Stimulated activated CD8-positive, alpha-beta memory T cell treated with anti-CD3 and anti-CD28 coated beads, Interleukin-15, amount 100 ng/mL, for 24 hours (primary cell): Measurements from ENCODE around the gene ARPC1A.
A peak's percentile ranks its signal among the peaks of the same experiment; 100 is the strongest.
"Not testable (repeated sequence)": the region's sequence is repeated elsewhere in the genome, so short reads cannot be mapped to it uniquely, and the experiment has no call there.

Source experiments
- DNase-seq: peaks from one replicate; pipeline ENCODE4 v3.0.0-alpha.2; 2020; ENCODE audit warnings: low read depth

The ARPC1A gene

DNA sequence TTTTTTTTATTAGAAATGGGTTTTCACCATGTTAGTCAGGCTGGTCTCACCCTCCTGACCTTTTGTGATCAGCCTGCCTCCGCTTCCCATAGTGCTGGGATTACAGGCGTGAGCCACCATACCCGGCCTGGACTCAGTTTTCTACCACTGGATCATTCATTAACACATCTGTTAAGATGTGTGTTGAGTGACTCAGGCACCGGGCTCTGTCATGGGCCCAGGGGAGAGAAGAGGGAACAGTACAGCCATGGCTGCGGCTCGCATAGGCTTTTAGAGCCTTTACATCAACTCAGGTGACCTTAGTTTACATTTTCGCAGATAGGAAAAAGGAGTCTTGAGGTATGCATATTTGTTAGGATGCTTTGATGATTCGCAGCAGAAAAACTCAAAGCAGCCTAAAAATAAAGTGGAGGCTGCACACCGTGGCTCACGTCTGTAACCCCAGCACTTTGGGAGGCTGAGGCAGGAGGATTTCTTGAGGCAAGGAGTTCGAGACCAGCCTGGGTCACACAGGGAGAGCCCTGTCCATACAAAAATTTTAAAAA, 45.8 kb downstream of the ARPC1A start:
- no peak for DNase-seq

DNA sequence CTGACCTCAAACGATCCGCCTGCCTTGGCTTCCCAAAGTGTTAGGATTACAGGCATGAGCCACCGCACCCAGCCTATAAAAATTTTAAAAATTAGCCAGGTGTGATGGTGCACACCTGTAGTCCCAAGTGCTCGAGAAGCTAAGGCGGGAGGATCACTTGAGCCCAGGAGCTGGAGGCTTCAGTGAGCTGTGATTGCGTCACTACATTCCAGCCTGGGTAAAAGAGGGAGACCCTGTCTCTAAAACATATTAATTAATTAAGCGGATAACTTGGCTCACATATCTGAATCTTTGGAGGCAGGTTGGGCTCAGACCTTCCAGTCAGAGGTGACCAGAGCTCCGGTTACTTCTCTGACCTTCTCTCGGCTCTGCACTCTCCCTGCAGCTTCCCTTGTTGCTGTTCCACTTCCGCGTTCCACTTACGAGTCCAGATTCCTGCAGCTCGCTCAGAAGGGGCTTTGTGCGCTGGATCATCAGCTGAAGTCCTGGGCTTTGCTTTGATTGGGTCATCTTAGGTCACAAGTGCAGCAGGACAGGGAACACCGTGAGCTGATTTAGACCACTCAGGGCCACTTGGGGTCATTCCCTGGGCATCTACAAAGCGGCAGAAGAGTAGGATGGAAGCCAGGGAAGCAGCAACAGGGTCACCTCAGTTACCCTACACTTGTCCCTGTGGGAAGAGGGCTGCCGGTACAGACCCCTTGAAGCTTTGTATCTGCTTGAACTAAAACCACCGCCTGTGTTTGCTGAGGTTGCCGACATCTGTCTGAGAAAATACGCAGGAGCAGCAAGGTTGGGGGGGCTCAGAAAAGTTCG, 46.8 kb downstream of the ARPC1A start:
- DNase-seq: no peak

DNA sequence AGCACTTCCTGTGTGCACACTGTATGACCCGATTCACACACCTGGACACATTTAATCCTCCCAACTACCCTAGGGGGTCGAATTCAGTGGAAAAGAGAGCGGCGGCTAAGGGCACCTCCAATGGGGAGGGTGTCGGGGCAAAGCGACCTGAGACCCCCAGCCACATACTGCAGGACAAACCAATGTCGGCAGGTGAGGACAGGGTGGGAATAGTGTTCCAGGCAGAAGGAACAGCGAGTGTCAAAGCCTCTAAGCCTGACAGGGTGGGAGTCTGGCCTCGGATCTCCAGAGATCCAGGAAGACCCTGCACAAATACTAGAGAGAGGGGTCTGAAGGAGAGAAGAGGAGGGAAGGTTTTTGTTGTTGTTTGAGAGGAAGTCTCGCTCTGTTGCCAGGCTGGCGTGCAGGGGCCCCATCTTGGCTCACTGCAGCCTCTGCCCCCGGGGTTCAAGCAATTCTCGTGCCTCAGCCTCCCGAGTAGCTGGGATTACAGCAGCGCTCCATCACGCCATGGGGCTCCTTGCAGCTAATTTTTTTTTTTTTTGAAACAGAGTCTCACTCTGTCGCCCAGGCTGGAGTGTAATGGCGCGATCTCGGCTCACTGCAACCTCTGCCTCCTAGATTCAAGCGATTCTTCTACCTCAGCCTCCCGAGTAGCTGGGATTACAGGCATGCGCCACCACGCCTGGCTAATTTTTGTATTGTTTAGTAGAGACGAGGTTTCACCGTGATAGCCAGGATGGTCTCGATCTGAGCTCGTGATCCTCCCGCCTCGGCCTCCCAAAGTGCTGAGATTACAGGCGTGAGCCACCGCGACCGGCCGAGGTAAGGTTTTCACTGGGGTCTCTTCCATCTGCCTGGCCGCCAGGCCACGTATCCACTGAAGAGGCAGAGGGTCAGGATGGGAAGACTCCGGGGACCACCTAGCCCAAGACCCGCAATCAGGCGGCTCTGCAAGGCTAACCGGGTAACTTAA, 47.7 kb downstream of the ARPC1A start:
- DNase-seq: no peak

DNA sequence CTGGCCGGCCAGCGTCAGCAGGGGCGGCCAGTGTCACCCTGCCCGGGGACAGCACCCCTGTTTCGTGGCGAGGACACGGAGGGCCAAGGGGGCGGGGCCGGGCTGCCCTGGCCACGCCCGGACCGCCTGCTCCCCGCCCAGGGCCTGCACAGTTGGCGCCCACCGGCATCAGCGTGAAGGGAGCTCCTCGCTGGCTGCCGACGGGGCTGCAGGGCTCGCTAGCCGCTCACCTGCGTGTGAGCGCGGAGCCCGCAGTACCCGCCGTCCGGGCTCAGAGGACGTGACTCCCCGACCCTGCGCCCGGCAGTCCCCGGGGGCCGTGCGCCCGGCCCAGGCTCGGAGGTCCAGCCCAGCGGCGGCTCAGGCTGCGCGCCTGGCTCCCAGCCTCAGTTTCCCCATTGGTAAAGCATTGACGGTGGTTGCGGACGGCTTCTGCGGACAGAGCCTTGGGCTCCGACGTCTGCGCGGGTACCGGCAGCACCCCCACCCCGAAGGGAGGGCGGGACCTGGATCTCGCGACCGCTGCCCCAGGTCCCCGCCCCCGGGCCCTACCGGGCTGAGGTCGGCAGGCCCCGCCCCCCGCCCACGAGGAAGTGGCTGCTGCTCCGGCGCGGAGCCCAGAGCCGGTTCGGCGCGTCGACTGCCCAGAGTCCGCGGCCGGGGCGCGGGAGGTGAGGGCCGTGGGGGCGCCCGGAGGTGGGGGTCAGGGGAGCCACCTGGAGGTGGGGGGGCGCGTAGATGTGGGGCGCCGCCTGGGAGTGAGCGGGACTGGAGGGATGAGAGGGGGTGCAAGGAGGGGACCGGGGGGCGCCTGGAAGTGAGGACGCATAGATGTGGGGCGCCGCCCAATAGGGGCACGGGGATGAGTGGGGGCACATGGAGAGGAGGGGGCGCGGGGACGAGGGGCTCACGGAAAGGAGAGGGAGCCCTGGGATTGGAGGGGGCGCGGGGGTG, 48.7 kb downstream of the ARPC1A start, which contains the start of gene ARPC1B:
Gene ARPC1B (plus strand): TSS at position 620 of the 954 bp plus-strand sequence. CDS start 10,985 bp downstream, outside the sequence.
- DNase-seq: peak; percentile 70

DNA sequence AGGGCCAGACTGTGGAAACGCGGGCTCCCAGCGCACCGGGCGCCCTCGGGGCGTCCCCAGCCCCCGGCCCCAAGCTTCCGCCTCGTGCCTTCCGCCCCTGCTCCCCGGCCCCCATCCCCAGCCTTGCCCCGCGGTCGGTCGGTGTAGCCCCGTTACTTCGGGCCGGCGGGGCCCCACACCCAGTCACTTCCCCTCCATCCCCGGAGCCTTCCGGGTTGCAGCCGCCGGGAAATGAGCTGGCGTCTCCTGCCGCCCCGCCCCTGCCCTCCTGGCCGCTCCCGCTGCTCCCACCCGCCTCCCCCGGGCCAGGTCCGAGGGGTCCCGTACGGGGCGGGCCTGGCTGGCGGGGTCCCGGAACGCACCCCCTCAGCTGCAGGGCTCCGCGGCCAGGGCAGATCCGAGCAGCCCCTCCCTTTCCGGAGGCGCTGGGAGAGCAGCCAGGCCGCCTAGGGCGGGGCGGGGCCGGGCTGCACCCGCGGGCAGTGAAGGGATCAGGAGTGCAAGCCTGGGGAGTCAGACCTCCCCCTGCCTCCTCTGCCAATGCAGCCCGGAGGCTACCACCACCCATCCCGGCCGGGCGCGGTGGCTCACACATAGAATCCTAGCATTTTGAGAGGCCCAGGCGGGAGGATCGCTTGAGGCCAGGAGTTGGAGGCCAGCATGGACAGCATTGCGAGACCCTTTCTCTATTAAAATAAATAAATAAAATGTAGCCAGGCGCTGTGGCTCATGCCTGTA, 49.5 kb downstream of the ARPC1A start:
- DNase-seq: peak; percentile 42

DNA sequence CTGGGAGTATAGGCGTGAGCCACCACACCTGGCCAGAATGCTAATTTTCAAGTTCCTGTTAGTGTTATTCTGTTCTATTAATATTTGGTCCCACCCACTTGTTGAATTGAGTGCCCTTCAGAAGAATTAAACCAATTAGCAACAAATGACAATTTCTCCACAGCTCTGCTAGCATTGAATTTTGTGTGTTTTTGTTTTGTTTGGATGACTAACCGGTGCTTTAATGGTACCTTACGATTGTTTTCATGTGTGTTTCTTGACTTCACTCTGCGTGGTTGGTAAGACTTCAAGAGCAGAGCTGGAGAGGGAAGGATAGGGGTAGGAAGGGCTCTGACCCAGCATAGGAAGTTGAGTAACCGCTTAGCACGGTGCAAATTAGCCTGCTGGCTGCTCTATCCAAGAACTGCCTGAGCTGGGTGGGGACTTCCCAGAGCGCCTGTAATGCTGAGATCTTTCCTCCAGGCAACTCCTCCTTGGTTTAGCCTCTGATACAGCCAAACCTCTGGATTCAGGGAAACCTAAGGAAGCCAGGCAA, 53.4 kb downstream of the ARPC1A start:
- DNase-seq: no peak

DNA sequence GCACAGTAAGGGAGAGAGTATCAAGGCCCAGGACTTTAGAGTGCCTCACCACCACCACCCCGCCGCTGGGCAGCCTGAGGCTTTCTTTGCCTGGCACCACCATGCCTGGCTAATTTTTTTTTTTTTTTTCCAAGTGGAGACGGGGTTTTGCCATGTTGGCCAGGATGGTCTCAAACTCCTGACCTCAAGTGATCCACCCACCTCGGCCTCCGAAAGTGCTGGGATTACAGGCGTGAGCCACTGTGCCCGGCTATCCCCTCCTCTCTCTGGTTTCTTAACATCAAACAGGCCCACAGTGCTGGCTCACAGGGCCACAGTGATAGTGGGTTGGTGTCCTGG, 54.0 kb downstream of the ARPC1A start:
- DNase-seq: not testable (repeated sequence)

DNA sequence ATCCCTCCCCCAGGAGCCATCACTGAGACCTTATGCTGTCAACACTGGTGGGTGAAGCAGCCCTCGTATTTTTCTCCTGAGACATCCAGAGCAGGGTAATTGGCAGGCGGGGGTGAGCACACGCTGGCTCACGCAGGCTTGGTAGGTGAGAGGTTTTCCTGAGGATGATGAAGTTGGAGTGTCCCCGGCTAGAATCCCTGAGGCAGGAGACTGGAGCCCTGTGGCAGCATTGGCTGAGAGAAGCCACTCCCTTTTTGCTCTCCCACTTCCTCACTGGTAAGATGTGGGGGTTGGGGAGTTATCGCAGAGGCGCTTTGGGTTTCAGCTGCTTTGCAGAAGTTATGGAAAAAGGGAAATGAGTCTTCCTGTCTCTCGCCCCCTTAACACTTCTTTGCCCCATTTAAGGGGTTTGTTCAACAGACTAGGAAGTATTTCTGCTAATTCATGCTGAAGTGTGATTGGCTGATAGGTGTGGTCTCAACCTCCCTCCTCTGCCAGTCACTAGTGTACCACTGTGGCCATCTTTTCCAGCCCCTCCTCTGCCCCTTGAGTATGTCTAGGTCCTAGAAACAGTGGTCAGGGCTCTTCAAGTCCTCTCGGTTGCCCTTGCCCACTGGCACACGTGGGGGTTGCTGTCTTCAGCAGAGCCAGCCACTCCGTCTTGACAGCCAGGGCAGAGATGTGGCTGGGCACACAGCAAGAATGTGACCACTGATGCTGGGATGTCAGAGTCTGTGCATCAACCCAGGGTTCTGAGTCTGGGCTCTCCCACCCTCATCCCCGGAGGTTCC, 54.5 kb downstream of the ARPC1A start:
- no peak for DNase-seq

DNA sequence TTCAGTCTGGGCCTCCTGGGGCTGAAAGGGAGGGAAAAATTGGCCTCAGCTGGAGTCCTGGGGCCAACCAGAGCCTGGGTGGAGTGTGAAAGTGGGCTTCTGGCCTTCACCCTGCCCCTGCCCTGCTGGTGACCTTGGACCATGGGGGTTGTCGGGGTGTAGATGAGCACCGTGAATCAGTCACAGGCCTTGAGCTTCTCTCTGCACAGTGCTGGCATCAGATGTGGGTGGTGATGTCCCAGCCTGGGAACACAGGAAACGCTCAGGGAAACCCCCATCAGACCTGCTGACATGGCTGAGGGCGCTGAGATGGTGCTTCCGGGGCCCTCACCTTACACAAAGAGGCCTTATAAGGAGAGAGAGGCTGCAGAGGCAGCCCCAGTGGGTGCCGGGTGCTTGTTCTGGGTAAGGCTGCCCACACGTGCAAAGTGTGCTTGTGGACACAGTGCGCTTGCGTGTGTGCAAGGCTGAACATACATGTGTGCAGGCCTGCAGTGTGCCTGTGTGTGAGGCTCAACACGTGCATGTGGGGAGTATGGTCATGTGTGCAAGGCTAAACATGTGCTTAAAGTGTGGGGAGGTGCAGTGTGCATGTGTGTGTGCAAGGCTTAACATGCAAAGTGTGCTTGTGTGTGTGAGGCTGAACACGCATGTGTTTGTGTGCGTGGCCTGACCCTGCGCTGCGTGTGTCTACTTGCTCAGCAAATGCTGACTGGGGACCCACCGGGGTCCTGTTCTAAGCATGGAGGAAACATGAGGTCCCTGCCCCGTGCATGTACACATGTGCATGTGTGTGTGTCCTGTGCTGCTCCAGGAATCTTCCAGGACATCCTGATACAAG, 55.3 kb downstream of the ARPC1A start:
- DNase-seq: peak; percentile 58

DNA sequence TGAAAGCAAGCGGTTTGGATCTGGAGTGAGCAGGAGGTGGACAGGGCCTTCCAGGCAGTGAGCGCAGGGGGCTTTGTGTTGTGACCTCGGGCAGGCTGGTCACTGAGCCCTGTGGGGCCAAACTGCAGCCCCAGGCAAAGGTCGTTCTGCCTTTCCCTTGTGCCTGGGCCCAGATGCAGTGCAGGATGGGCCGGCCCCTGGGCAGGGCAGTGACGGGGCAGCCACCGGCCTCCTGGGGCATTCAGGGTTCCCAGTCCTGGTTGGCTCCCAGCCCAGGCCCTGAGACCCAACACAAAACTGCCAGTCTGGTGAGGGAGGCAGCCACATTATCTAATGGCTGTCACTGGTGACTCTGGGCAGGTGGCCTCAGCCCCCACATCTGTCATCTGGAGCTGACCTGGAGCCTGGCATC, 56.0 kb downstream of the ARPC1A start:
- DNase-seq: no peak

DNA sequence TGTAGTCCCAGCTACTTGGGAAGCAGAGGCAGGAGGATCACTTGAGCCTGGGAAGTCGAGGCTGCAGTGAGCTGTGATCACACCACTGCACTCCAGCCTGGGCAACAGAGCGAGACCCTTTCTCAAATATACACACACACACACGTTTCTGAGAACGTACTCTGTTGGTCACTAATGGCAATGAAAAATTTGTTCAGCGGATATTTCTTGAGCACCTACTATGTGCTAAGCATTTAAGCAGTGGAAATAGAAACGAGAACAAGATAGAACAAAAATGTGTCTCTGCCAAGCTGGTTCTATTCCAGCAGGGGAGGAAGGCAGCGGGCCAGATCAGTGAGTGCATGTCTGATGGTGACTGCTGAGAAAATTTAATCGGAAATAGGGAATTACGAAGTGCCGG, 57.5 kb downstream of the ARPC1A start:
- DNase-seq: no peak

DNA sequence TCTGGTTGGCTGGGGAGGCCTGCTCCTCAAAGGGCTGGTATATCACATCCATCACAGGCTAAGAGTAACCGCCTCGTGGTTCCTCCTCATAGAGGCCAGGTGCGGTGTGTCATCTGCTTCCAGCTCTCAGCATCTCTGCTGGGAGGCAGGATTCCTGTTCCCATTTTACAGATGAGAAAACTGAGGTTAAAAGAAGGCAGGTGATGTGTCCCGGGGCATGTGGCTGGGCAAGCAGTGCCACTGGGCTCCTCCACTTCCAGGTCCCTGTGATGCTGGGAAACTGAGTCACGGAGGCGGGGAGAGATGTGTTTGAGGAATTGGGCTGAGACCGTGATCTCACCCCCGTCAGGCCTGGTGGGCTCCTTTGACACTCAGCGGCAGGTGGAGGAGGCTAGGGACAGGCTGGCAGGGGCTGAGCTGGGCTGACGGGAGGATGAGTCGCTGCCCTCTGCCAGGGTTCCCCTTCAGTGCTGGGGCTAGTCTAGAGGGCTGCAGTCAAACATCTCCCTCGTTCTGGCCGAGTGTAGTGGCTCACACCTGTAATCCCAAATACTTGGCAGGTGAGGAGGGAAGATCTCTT, 58.2 kb downstream of the ARPC1A start:
- DNase-seq: no peak

DNA sequence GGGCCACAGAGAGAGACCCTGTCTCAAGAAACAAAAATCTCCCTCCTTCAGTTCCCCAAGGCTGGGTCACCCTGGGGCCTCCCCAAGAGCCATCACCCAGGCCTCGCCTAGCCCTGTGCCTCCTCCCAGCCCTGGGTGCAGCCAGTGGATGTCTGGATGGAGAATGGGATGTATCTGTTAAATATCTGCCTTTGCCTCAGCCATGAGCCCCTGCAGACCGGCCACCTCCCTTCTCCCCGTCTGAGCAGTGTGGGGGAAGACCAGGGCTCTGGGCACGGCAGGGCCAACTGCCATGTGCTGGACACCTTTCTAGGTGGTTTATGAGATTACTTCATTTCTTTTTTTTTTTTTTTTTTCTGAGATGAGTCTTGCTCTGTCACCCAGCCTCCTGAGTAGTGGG, 58.8 kb downstream of the ARPC1A start:
- DNase-seq: no peak

DNA sequence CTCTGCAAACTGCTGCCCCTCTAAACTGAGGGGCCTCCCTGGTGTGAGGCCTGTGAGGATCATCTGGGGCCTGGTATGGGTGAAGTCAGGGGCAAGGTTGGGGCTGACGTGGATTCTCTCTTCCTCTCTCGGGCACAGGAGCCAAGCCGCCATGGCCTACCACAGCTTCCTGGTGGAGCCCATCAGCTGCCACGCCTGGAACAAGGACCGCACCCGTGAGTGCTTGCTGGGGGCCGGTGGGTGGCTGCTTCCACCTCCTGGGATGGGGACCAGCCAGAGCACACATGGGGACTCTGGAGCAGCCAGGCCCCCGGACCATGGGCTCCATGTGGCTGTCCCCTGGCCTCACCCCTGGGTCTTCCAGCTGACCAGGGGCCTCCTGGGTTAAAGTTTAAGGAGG, 59.9 kb downstream of the ARPC1A start:
- DNase-seq: no peak

DNA sequence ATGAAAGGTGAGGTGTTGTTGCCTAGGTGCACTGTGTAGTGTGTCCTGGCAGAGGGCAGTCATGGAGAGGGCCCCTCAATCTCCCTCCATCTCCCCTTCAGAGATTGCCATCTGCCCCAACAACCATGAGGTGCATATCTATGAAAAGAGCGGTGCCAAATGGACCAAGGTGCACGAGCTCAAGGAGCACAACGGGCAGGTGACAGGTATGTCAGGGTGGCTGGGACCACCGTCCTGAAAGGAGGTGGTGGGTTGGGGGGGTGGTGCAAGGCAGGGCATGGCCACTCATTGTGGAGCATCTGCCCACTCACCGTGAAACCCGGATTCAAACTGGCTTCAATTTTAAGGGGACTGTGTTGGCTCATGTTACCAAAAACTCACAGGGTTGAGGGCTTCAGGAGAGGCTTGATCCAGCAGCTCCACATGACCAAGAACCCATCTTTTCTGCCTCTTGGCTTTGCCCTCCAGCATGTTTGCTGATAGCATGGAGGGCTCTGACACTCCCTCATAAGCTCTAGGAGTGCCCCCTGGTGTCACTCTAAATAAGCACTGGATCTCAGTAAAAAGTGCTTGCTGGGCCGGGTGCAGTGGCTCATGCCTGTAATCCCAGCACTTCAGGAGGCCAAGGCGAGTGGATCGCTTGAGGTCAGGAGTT, 61.0 kb downstream of the ARPC1A start:
- no peak for DNase-seq

DNA sequence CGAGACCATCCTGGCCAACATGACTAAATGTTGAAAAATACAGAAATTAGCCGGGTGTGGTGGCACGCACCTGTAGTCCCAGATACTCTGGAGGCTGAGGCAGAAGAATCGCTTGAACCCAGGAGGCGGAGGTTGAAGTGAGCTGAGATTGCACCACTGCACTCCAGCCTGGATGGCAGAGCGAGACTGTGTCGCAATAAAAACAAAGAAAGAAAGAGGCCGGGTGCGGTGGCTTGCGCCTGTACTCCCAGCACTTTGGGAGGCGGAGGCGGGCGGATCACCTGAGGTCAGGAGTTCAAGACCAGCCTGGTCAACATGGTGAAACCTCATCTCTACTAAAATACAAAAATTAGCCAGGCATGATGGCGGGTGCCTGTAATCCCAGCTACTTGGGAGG, 61.5 kb downstream of the ARPC1A start:
- DNase-seq: not testable (repeated sequence)

DNA sequence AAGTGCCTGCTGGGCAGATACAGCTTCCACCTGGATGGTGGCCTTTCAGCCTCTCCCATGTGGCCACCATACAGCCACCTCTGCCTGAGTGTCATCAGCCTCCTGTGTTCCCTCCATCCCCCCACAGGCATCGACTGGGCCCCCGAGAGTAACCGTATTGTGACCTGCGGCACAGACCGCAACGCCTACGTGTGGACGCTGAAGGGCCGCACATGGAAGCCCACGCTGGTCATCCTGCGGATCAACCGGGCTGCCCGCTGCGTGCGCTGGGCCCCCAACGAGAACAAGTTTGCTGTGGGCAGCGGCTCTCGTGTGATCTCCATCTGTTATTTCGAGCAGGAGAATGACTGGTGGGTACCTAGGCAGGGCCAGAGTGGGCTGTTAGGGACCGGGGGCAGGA, 62.2 kb downstream of the ARPC1A start:
- DNase-seq: no peak

DNA sequence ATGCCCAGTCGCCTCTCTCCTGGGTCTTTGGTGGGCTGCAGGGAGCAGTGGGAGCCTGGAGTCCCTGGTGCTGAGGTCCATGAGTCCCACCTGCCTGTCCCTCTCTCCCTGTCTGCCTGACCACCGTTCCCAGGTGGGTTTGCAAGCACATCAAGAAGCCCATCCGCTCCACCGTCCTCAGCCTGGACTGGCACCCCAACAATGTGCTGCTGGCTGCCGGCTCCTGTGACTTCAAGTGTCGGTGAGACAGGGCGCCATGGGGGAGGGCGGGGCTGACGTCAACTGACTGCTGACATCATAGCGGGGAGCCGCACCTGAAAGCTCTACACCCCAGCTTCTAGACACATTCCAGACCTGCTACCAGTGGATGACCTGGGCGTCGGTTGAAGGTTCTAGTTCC, 64.1 kb downstream of the ARPC1A start:
- no peak for DNase-seq
